Right cardiac atrium (tissue), 5 donors: ENCODE results near the gene PATL2. TPM values are rescaled to one million over a fixed set of nuclear protein-coding genes. Genes with fewer than 3 reads are reported as not detected.
"Not testable (repeated sequence)": the region's sequence is repeated elsewhere in the genome, so short reads cannot be mapped to it uniquely, and the experiment has no call there.

ENCODE experiments used
- ATAC-seq, 2 donors: fragments of 200-7000 bp; cut with Tn5 transposase; one replicate each; pipeline versions ENCODE4 v1.8.0 to v1.9.1; 2020; ENCODE audit warnings: moderate library complexity in 2 of 2, mild to moderate bottlenecking in 1 of 2
- DNase-seq, 3 donors: peaks; one replicate each; pipeline ENCODE4 v3.0.0-alpha.2; 2020
- H3K27ac ChIP-seq: one replicate; pipeline ENCODE4 v1.5.1; 2013; ENCODE audit warnings: mild to moderate bottlenecking, low read length, control low read depth, moderate library complexity
- H3K27me3 ChIP-seq: one replicate; pipeline ENCODE4 v1.6.1; 2013; ENCODE audit not compliant: control insufficient read depth, insufficient read depth
- H3K4me1 ChIP-seq: one replicate; pipeline ENCODE4 v1.6.1; 2013; ENCODE audit warnings: low read length; ENCODE audit not compliant: control insufficient read depth, insufficient read depth
- H3K4me3 ChIP-seq: one replicate; pipeline ENCODE4 v1.5.1; 2013; ENCODE audit warnings: low read length, control low read depth
- H3K9me3 ChIP-seq: one replicate; pipeline ENCODE4 v1.6.1; 2013; ENCODE audit warnings: low read length; ENCODE audit not compliant: control insufficient read depth
- WGBS: extraction: QIAGEN DNeasy Blood & Tissue Kit; methylation state at CpG from one replicate; pipeline ENCODE4 v1.1.7; 2013; 5-methylcytosine and 5-hydroxymethylcytosine counted together
- intact Hi-C, 4 donors: fragments of 100-400 bp; cut with DNase I; formaldehyde crosslinking; loops; one replicate each; pipeline versions ENCODE4 v1.11.0 to v1.14.0; 2022 to 2023
- polyA plus RNA-seq: library from polyadenylated mRNA; stranded (reverse); fragments of 200-250 nt; gene quantifications from one replicate; pipeline ENCODE4 v1.2.3, GENCODE V29; 2013
- total RNA-seq, 4 donors: library from RNA; stranded (reverse); fragmentation: NEBNext Ultra II Directional; extraction: Animal tissue kit (Norgen Biotek cat#: 25700); gene quantifications; one replicate each; pipeline ENCODE4 v1.2.1, GENCODE V29; 2021
- donor health status: healthy with polysubstance abuse.
- donor health status: DM: no; HTN: yes; CAD: no.
- donor health status: DM: no; HTN: no; CAD: no.
- donor health status: DM: no; HTN: yes; CAD: no; lungs with severe emphysema.
- donor health status: DM: yes; HTN: yes; CAD: no.

PATL2 gene
- total and polyA plus RNA-seq, 5 donors: 2.4 to 8.3 (median 4.7) TPM

DNA sequence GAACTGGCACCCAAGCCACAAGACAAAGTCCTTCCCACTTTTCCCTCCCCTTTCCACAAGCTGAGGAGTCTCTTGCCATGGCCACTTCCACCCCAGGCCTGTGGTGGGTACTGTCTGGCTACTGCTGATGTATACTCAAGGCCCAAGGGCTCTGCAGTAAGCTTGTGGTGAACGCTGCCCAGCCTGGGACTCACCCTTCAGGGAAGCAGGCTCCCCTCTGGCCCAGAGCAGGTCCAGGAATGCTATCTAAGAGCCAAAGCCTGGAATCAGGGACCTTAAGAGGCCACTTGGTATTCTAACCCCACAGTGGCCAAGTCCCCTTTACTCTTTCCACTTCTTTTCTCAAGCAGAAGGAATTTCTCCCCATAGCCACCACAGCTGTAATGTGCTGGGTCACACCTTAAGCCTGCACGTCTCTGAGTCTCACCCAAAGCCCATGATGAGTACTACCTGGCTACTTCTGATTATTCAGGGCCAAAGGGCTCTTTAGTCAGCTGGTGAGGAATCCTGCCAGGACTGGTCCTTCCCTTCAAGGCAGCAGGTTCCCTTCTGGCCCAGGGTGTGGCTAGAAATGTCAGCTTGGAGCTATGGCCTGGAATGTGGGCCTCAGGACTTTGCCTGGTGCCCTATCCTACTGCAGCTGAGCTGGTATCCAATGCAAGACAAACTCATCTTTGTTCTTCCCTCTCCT is 4.0 kb downstream of the PATL2 start:
- 88% methylated on average over 2 of the region's 2 CpGs for WGBS
- DNase-seq (no peak), ATAC-seq (no peak)
- Histone ChIP-seq H3K27me3 (no peaks in the 10 kb centered on the region), H3K4me3 (no peak overlapping the region), H3K9me3 (no peaks in the 10 kb centered on the region), H3K27ac (no peak overlapping the region), H3K4me1 (no peaks in the 10 kb centered on the region)
- intact Hi-C loops: no loop called here

DNA sequence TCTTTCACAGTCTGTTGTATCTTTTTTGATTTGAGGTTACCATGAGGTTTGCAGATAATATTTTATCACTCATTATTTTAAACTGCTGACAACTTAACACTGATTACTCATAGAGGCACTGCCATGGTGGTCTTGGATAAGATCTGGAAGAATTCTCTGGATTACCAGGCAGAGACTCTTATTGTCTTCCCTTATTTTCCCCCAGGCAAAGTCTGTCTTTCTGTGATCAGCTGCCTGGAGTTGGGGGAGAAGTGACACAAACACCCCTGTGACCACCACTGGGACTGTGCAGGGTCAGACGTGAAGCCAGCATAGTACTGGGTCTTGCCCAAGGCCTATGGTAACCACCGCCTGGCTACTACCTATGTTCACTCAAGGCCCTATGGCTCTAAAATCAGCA is 4.7 kb downstream of the PATL2 start:
- H3K4me3 ChIP-seq: no peak overlapping the region
- H3K27me3 ChIP-seq: no peaks in the 10 kb centered on the region
- H3K27ac ChIP-seq: no peak overlapping the region
- no peak for ATAC-seq
- intact Hi-C loops: no loop called here
- no peak for DNase-seq
- H3K9me3 ChIP-seq: no peaks in the 10 kb centered on the region
- 94% methylated on average over 2 of the region's 2 CpGs for WGBS
- H3K4me1 ChIP-seq: no peaks in the 10 kb centered on the region

DNA sequence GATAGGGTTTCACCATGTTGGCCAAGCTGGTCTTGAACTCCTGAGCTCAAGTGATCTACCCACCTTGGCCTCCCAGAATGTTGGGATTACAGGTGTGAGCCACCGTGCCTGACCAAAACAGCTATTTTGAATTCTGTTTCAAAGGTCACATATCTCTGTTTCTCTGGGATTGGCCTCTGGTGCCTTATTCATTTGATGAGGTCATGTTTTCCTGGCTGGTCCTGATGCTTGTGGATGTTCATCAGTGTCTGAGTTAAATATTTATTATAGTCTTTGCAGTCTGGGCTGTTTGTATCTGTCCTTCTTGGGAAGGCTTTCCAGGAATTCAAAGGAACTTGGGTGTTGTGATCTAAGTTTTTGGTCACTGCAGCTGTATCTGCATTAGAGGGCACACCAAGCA is 5.1 kb downstream of the PATL2 start:
- 82% methylated on average over 1 of the region's 1 CpG for WGBS

DNA sequence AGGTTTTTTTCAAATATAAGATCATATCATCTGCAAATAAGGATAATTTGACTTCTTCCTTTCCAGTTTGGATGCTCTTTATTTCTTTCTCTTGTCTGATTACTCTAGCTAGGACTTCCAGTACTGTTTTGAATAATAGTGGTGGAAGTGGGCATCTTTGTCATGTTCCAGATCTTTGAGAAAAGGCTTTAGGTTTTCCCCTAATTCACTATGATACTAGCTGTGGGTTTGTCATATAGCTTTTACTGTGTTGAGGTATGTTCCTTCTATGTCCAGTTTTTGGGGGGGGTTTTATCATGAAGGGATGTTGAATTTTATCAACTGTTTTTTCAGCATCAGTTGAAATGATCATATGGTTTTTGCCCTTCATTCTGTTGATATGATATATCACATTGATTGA is 10.4 kb downstream of the PATL2 start:
- H3K27ac ChIP-seq, ATAC-seq, DNase-seq, H3K4me3 ChIP-seq, H3K4me1 ChIP-seq, H3K27me3 ChIP-seq, H3K9me3 ChIP-seq, intact Hi-C loops: not testable (repeated sequence)

More for the DNA sequence above, 5.1 kb downstream of the PATL2 start:
- H3K4me1 ChIP-seq: no peaks in the 10 kb centered on the region
- no peak for DNase-seq
- intact Hi-C loops: no loop called here
- no peak overlapping the region for H3K27ac ChIP-seq
- no peak for ATAC-seq
- H3K9me3 ChIP-seq: no peaks in the 10 kb centered on the region
- H3K27me3 ChIP-seq: no peaks in the 10 kb centered on the region
- H3K4me3 ChIP-seq: no peak overlapping the region

DNA sequence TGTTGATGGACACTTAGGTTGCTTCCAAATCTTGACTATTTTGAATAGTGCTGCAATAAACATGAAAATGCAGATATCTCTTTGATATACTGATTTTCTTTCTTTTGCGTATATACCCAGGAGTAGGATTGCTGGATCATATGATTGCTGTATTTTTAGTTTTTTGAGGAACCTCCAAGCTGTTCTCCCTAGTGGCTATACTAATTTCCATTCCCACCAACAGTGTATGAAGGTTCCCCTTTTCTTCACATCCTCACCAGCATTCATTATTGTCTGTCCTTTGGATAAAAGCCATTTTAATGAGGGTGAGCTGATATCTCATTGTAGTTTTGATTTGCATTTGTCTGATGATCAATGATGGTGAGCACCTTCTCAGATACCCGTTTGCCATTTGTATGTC is 12.5 kb downstream of the PATL2 start:
- ATAC-seq (no peak), DNase-seq (no peak)
- Histone ChIP-seq H3K27ac (no peak overlapping the region), H3K4me3 (no peak overlapping the region), H3K27me3 (no peaks in the 10 kb centered on the region), H3K4me1 (no peaks in the 10 kb centered on the region), H3K9me3 (no peaks in the 10 kb centered on the region)
- intact Hi-C loops: no loop called here
- 87% methylated on average over 2 of the region's 2 CpGs for WGBS

DNA sequence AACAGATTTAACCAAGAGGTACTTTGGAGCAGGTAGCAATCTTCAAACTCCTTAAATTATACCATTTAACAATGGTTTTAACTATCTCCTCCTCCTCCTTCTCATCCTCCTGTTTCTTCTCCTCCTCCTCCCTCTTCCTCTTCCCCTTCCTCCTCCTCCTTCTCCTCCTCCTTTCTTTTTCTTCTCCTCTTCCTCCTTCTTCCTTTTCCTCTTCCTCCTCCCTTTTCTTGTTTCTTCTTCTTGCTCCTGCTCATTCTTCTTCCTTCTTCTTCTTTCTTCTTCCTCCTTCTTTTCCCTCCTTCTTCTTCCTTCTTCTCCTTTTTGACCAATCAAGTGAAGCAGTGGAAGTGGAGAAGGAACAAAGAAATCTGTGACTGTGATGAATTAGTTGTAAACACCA is 14.1 kb downstream of the PATL2 start:
- H3K4me1 ChIP-seq: no peaks in the 10 kb centered on the region
- no peaks in the 10 kb centered on the region for H3K27me3 ChIP-seq
- ATAC-seq (no peak), DNase-seq (no peak)
- intact Hi-C loops: no loop called here
- H3K9me3 ChIP-seq: no peaks in the 10 kb centered on the region
- no peak overlapping the region for H3K27ac ChIP-seq
- no peak overlapping the region for H3K4me3 ChIP-seq

DNA sequence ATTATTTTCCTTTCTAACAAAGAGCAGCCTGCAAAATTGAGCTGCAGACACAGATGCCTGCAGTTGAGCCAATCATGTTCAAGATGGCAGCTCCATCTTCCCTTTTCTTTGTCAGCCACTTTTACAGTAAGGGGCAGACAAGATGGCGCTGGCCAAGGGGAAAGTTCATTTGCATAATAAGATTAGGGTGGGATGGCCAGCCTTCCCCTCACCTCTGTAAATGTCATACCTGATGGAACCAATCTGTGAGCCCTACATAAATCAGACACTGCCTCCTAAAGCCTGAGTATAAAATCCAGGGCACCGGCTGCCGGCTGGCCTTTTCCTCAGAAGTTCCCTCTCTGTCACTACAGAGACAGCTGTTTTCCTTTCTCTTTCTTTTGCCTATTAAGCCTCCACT is 15.8 kb downstream of the PATL2 start:
- ATAC-seq (no peak), DNase-seq (no peak)
- no peak overlapping the region for H3K4me3 ChIP-seq
- H3K4me1 ChIP-seq: no peaks in the 10 kb centered on the region
- intact Hi-C loops: no loop called here
- H3K27me3 ChIP-seq: no peaks in the 10 kb centered on the region
- WGBS: 76% methylated on average over 3 of the region's 3 CpGs
- H3K27ac ChIP-seq: no peak overlapping the region
- no peaks in the 10 kb centered on the region for H3K9me3 ChIP-seq

DNA sequence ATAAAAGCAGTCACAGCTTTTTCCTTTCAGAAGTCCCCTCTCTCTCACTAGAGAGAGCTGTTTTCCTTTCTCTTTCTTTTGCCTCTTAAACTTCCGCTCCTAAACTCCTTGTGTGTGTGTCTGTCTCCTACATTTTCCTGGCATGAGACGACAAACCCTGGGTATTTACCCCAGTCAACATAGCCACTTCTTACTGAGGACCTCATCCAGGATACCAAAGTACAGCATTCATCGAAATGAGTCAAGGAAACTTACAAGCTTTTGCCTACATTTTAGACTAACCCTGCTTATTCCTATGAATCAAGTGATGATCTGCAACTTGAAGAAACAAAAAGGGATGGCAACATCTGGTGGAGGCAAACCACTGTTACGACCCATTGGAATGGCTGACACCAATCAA is 16.7 kb downstream of the PATL2 start:
- H3K9me3 ChIP-seq: no peaks in the 10 kb centered on the region
- intact Hi-C loops: no loop called here

DNA sequence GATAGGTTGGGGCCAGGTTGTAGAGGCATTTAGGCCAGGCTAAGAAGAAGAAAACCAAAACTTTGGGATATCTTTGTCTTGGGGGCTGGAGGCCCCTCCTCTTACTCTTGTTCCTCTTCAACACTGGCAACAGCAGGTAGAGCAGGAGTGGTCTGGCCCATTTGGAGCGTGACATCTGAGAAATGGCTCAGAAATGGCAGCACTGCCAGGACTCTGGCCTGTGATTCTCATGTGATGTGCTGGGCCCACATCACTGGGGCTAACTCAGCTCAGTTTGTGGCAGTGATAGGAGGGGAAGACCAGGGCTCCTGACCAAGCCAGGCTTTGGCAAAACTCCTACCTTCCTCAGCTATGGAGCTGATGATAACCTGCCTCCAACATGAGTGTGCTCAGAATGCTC is 18.5 kb downstream of the PATL2 start:
- 91% methylated on average over 1 of the region's 1 CpG for WGBS
- H3K27me3 ChIP-seq: no peaks in the 10 kb centered on the region
- no peaks in the 10 kb centered on the region for H3K9me3 ChIP-seq
- no peak for DNase-seq
- H3K27ac ChIP-seq: no peak overlapping the region
- no peak for ATAC-seq
- H3K4me1 ChIP-seq: no peaks in the 10 kb centered on the region
- intact Hi-C loops: no loop called here
- H3K4me3 ChIP-seq: no peak overlapping the region

More for the DNA sequence above, 16.7 kb downstream of the PATL2 start:
- no peaks in the 10 kb centered on the region for H3K4me1 ChIP-seq
- DNase-seq (no peak), ATAC-seq (no peak)
- WGBS: 86% methylated on average over 4 of the region's 4 CpGs
- H3K4me3 ChIP-seq: no peak overlapping the region
- no peaks in the 10 kb centered on the region for H3K27me3 ChIP-seq
- H3K27ac ChIP-seq: no peak overlapping the region

DNA sequence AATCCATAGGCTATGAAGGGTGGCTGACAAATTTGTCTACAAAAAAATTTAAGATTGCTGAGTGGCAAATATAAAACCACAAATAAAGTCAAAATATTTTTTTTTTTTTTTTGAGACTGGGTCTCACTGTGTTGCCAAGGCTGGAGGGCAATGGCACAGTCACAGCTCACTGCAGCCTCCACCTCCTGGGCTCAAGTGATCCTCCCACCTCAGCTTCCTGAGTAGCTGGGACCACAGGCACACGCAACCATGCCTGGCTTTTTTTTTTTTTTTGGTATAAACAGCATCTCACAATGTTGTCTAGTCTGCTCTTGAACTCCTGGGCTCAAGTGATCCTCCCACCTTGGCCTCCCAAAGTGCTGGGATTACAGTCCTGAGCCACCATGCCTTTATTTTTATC is 20.9 kb downstream of the PATL2 start:
- H3K4me3 ChIP-seq, H3K27me3 ChIP-seq, H3K27ac ChIP-seq, H3K9me3 ChIP-seq, H3K4me1 ChIP-seq, ATAC-seq, DNase-seq, intact Hi-C loops: not testable (repeated sequence)
- WGBS: 32% methylated on average over 1 of the region's 1 CpG

DNA sequence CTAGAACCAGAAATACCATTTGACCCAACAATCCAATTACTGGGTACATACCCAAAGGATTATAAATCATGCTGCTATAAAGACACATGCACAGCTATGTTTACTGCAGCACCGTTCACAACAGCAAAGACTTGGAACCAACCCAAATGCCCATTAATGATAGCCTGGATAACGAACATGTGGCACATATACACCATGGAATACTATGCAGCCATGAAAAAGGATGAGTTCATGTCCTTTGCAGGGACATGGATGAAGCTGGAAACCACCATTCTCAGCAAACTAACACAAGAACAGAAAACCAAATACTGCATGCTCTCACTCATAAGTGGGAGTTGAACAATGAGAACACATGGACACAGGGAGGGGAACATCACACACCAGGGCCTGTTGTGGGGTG is 21.8 kb downstream of the PATL2 start:
- H3K4me1 ChIP-seq, H3K9me3 ChIP-seq, intact Hi-C loops, H3K4me3 ChIP-seq, H3K27me3 ChIP-seq, ATAC-seq, H3K27ac ChIP-seq, DNase-seq: not testable (repeated sequence)
- WGBS: 81% methylated on average over 2 of the region's 2 CpGs
